NCI-H1417 (cell line): ENCODE data around the gene BCOR.

ENCODE experiments used
- DNase-seq, 3 experiments: peaks; one replicate each; lab custom pipeline; 2025; lab: John Stamatoyannopoulos, UW

Gene BCOR

GRCh38 chrX:40084471-40085101 is 13.2 kb downstream of the BCOR start:
- peak in 1 of 3 experiments; percentile 57 for DNase-seq

- peak in 1 of 3 experiments; percentile 48 for DNase-seq
Measured at GRCh38 chrX:40083979-40084359, 13.8 kb downstream of the BCOR start.

- peak in 2 of 3 experiments; percentile 66 to 70 for DNase-seq
Measured at GRCh38 chrX:40083120-40083978, 14.4 kb downstream of the BCOR start.

- peak in 1 of 3 experiments; percentile 39 for DNase-seq
Measured at GRCh38 chrX:40082447-40083119, 15.2 kb downstream of the BCOR start.

GRCh38 chrX:40081679-40082068 is 16.1 kb downstream of the BCOR start:
- DNase-seq = no peak

GRCh38 chrX:40080894-40081678 is 16.7 kb downstream of the BCOR start:
- peak in 1 of 3 experiments; percentile 25 for DNase-seq

- DNase-seq = no peak
Measured at GRCh38 chrX:40079572-40079971, 18.2 kb downstream of the BCOR start.

- peak in 1 of 3 experiments; percentile 43 for DNase-seq
Measured at GRCh38 chrX:40078489-40079227, 19.1 kb downstream of the BCOR start.

GRCh38 chrX:40077906-40078305 is 19.9 kb downstream of the BCOR start:
- no peak for DNase-seq

- no peak for DNase-seq
Measured at GRCh38 chrX:40076750-40077575, 20.8 kb downstream of the BCOR start.

GRCh38 chrX:40074959-40075332 is 22.8 kb downstream of the BCOR start:
- no peak for DNase-seq

GRCh38 chrX:40074080-40074958 is 23.4 kb downstream of the BCOR start:
- DNase-seq = no peak

- DNase-seq = no peak
Measured at GRCh38 chrX:40073439-40074054, 24.2 kb downstream of the BCOR start.

GRCh38 chrX:40072246-40072645 is 25.5 kb downstream of the BCOR start:
- DNase-seq = no peak

GRCh38 chrX:40068048-40068447 is 29.7 kb downstream of the BCOR start:
- peak in 2 of 3 experiments; percentile 29 to 54 for DNase-seq

GRCh38 chrX:40066700-40067099 is 31.1 kb downstream of the BCOR start:
- no peak for DNase-seq

GRCh38 chrX:40065296-40066046 is 32.3 kb downstream of the BCOR start:
- DNase-seq = peak in 1 of 3 experiments; percentile 38

GRCh38 chrX:40064055-40064597 is 33.6 kb downstream of the BCOR start:
- DNase-seq = peak in 2 of 3 experiments; percentile 62 to 82
